GM18505 (cell line): ENCODE measurements around the gene NAA50.
A peak's percentile ranks its signal among the peaks of the same experiment; 100 is the strongest.

Experiments
- ATAC-seq: cut with Tn5 transposase; IDR thresholded peaks from one replicate; pipeline ENCODE4 v1.9.1; 2021; ENCODE audit not compliant: unreplicated experiment
- POLR2A ChIP-seq: IDR thresholded peaks from 4 replicates; pipeline ENCODE4 v1.6.1; 2011; ENCODE audit warnings: borderline replicate concordance; ENCODE audit not compliant: insufficient read depth, insufficient read length; ENCODE audit errors: extremely low read depth

NAA50 gene

GRCh38 chr3:113745756-113746547 lies at the start of gene NAA50:
Gene NAA50 (minus strand): TSS chr3:113746249. CDS start chr3:113745949, 300 bp downstream.
- TF ChIP-seq POLR2A: peak; percentile 85
- ATAC-seq: peak; percentile 47

- no peak for ATAC-seq
- TF ChIP-seq POLR2A: no peak
Observed at GRCh38 chr3:113795693-113796092, 49.6 kb upstream of the NAA50 start.

GRCh38 chr3:113794526-113794925 lies 48.5 kb upstream of the NAA50 start:
- TF ChIP-seq POLR2A: no peak
- no peak for ATAC-seq

GRCh38 chr3:113791381-113791780 lies 45.3 kb upstream of the NAA50 start:
- no peak for ATAC-seq
- no peak for TF ChIP-seq POLR2A

- peak; percentile 11 for ATAC-seq
- TF ChIP-seq POLR2A: no peak
Observed at GRCh38 chr3:113783980-113784379, 37.9 kb upstream of the NAA50 start.

GRCh38 chr3:113783463-113783862 lies 37.4 kb upstream of the NAA50 start:
- peak; percentile 64 for ATAC-seq
- TF ChIP-seq POLR2A: no peak

- ATAC-seq: no peak
Observed at GRCh38 chr3:113776564-113776963, 30.5 kb upstream of the NAA50 start.

GRCh38 chr3:113775516-113775915 lies 29.5 kb upstream of the NAA50 start:
- no peak for TF ChIP-seq POLR2A
- ATAC-seq: no peak

More at GRCh38 chr3:113776564-113776963, 30.5 kb upstream of the NAA50 start:
- TF ChIP-seq POLR2A: no peak

GRCh38 chr3:113773381-113773780 lies 27.3 kb upstream of the NAA50 start:
- no peak for ATAC-seq
- no peak for TF ChIP-seq POLR2A

- ATAC-seq: no peak
- TF ChIP-seq POLR2A: no peak
Observed at GRCh38 chr3:113771993-113772392, 25.9 kb upstream of the NAA50 start.

- no peak for ATAC-seq
- no peak for TF ChIP-seq POLR2A
Observed at GRCh38 chr3:113769551-113769950, 23.5 kb upstream of the NAA50 start.

- ATAC-seq: no peak
- TF ChIP-seq POLR2A: no peak
Observed at GRCh38 chr3:113764698-113765097, 18.6 kb upstream of the NAA50 start.

GRCh38 chr3:113758389-113759024 lies 12.5 kb upstream of the NAA50 start:
- ATAC-seq: no peak

More at GRCh38 chr3:113758389-113759024, 12.5 kb upstream of the NAA50 start:
- TF ChIP-seq POLR2A: no peak
